ENCODE results near the gene GPATCH2L. TPM values are rescaled to one million over a fixed set of nuclear protein-coding genes. Genes with fewer than 3 reads are reported as not detected.

Gene GPATCH2L
- total RNA-seq, 4 donors from 2014 or later = 42.3 to 180 (median 60.9) TPM

- in situ Hi-C loops (cut with MboI; ENCODE audit: low pct_ligation_motif_present in 1 of 4, low pct_unique_long_range_greater_than_20kb in 1 of 4, low sequenced_read_pairs in 3 of 4) (no loop called here), intact Hi-C loops (cut with DNase I; ENCODE audit: low total_unique reads) (no loop called here)
- Histone ChIP-seq H3K9me3 (peaks cover 0 to 6% of the 10 kb centered on the region in 2 donors), H3K4me1 (no peaks in the 10 kb centered on the region), H3K36me3 (no peaks in the 10 kb centered on the region), H3K4me3 (no peak overlapping the region), H3K27me3 (no peaks in the 10 kb centered on the region), H3K27ac (no peak overlapping the region)
- DNase-seq = no peak
- TF ChIP-seq CTCF (IDR thresholded peaks at IDR 0.05) (no peak), EP300 (IDR thresholded peaks at IDR 0.05; ENCODE audit: low read depth) (no peak), POLR2AphosphoS5 (IDR thresholded peaks at IDR 0.05) (no peak), POLR2A (IDR thresholded peaks at IDR 0.05) (no peak)
- 81 to 98% methylated on average over 3 of the region's 3 CpGs for WGBS, 2 donors (ENCODE audit: low coverage in 1 of 2)
Observed at GRCh38 chr14:76212242-76212641, 60.5 kb downstream of the GPATCH2L start.

- no peaks in the 10 kb centered on the region for H3K4me1 ChIP-seq
- H3K36me3 ChIP-seq = no peaks in the 10 kb centered on the region
- H3K27ac ChIP-seq = no peak overlapping the region
- no peak for DNase-seq
- in situ Hi-C loops (cut with MboI; ENCODE audit: low pct_ligation_motif_present in 1 of 4, low pct_unique_long_range_greater_than_20kb in 1 of 4, low sequenced_read_pairs in 3 of 4) (no loop called here), intact Hi-C loops (cut with DNase I; ENCODE audit: low total_unique reads) (no loop called here)
- peaks cover 0 to 6% of the 10 kb centered on the region in 2 donors for H3K9me3 ChIP-seq
- H3K27me3 ChIP-seq = no peaks in the 10 kb centered on the region
- H3K4me3 ChIP-seq = no peak overlapping the region
- 80 to 88% methylated on average over 1 to 3 of the region's 3 CpGs for WGBS, 2 donors (ENCODE audit: low coverage in 1 of 2)
- TF ChIP-seq CTCF (IDR thresholded peaks at IDR 0.05) (no peak), POLR2A (IDR thresholded peaks at IDR 0.05) (no peak), POLR2AphosphoS5 (IDR thresholded peaks at IDR 0.05) (no peak), EP300 (IDR thresholded peaks at IDR 0.05; ENCODE audit: low read depth) (no peak)
Observed at GRCh38 chr14:76217179-76217578, 65.5 kb downstream of the GPATCH2L start.

- Histone ChIP-seq H3K4me3 (no peak overlapping the region), H3K9me3 (peaks cover 0 to 3% of the 10 kb centered on the region in 2 donors)
- TF ChIP-seq CTCF (IDR thresholded peaks at IDR 0.05) = no peak
- no peak for TF ChIP-seq EP300 (IDR thresholded peaks at IDR 0.05; ENCODE audit: low read depth)
- TF ChIP-seq POLR2AphosphoS5 (IDR thresholded peaks at IDR 0.05) = no peak
- no peak for TF ChIP-seq POLR2A (IDR thresholded peaks at IDR 0.05)
Observed at GRCh38 chr14:76218662-76219061, 66.9 kb downstream of the GPATCH2L start.

GRCh38 chr14:76219873-76220272 is 68.2 kb downstream of the GPATCH2L start:
- 79% methylated on average over 3 of the region's 3 CpGs; no CpG with 5 or more reads in 1 of the 2 donors for WGBS, 2 donors (ENCODE audit: low coverage in 1 of 2)
- TF ChIP-seq EP300 (IDR thresholded peaks at IDR 0.05; ENCODE audit: low read depth) (no peak), CTCF (IDR thresholded peaks at IDR 0.05) (no peak), POLR2AphosphoS5 (IDR thresholded peaks at IDR 0.05) (no peak), POLR2A (IDR thresholded peaks at IDR 0.05) (no peak)
- H3K27ac ChIP-seq = no peak overlapping the region
- in situ Hi-C loops (cut with MboI; ENCODE audit: low pct_ligation_motif_present in 1 of 4, low pct_unique_long_range_greater_than_20kb in 1 of 4, low sequenced_read_pairs in 3 of 4) (no loop called here), intact Hi-C loops (cut with DNase I; ENCODE audit: low total_unique reads) (no loop called here)
- no peaks in the 10 kb centered on the region for H3K4me1 ChIP-seq
- H3K36me3 ChIP-seq = no peaks in the 10 kb centered on the region
- H3K9me3 ChIP-seq = no peaks in the 10 kb centered on the region
- H3K4me3 ChIP-seq = no peak overlapping the region
- no peaks in the 10 kb centered on the region for H3K27me3 ChIP-seq
- no peak for DNase-seq

More at GRCh38 chr14:76218662-76219061, 66.9 kb downstream of the GPATCH2L start:
- H3K27ac ChIP-seq = no peak overlapping the region
- no peak for DNase-seq
- H3K36me3 ChIP-seq = no peaks in the 10 kb centered on the region
- no peaks in the 10 kb centered on the region for H3K4me1 ChIP-seq
- 78 to 88% methylated on average over 2 of the region's 2 CpGs for WGBS, 2 donors (ENCODE audit: low coverage in 1 of 2)
- in situ Hi-C loops (cut with MboI; ENCODE audit: low pct_ligation_motif_present in 1 of 4, low pct_unique_long_range_greater_than_20kb in 1 of 4, low sequenced_read_pairs in 3 of 4) = no loop called here
- no peaks in the 10 kb centered on the region for H3K27me3 ChIP-seq
- intact Hi-C loops (cut with DNase I; ENCODE audit: low total_unique reads) = no loop called here
